IPS DF 19.7 (cell line): Measurements from ENCODE around the gene COBLL1.
"Not testable (repeated sequence)": the region's sequence is repeated elsewhere in the genome, so short reads cannot be mapped to it uniquely, and the experiment has no call there.

Experiments
- DNase-seq: peaks from one replicate; pipeline ENCODE4 v3.0.0-alpha.2; 2013; ENCODE audit warnings: low read depth, low spot score

Gene COBLL1

GRCh38 chr2:164785457-164785856 is 56.2 kb downstream of the COBLL1 start:
- no peak for DNase-seq

- DNase-seq, result no peak
These were observed 57.2 kb downstream of the COBLL1 start for GRCh38 chr2:164784376-164784775.

GRCh38 chr2:164782323-164782722 is 59.3 kb downstream of the COBLL1 start:
- DNase-seq, result no peak

GRCh38 chr2:164781394-164781793 is 60.2 kb downstream of the COBLL1 start:
- DNase-seq, result no peak

- DNase-seq, result no peak
These were observed 60.9 kb downstream of the COBLL1 start for GRCh38 chr2:164780611-164781178.

GRCh38 chr2:164779383-164780057 is 62.1 kb downstream of the COBLL1 start:
- no peak for DNase-seq

GRCh38 chr2:164778723-164779122 is 62.9 kb downstream of the COBLL1 start:
- DNase-seq, result no peak

GRCh38 chr2:164777847-164778461 is 63.7 kb downstream of the COBLL1 start:
- no peak for DNase-seq

GRCh38 chr2:164773635-164774034 is 68.0 kb downstream of the COBLL1 start:
- DNase-seq, result no peak

GRCh38 chr2:164773091-164773490 is 68.5 kb downstream of the COBLL1 start:
- no peak for DNase-seq

GRCh38 chr2:164771897-164772296 is 69.7 kb downstream of the COBLL1 start:
- no peak for DNase-seq

- no peak for DNase-seq
These were observed 71.2 kb downstream of the COBLL1 start for GRCh38 chr2:164770421-164770916.

GRCh38 chr2:164766954-164767320 is 74.7 kb downstream of the COBLL1 start:
- DNase-seq, result no peak

- no peak for DNase-seq
These were observed 75.2 kb downstream of the COBLL1 start for GRCh38 chr2:164766216-164766953.

GRCh38 chr2:164764996-164765395 is 76.6 kb downstream of the COBLL1 start:
- DNase-seq, result no peak

GRCh38 chr2:164764474-164764873 is 77.1 kb downstream of the COBLL1 start:
- no peak for DNase-seq

- no peak for DNase-seq
These were observed 78.2 kb downstream of the COBLL1 start for GRCh38 chr2:164763431-164763830.

GRCh38 chr2:164761737-164762460 is 79.7 kb downstream of the COBLL1 start:
- no peak for DNase-seq

GRCh38 chr2:164761201-164761600 is 80.4 kb downstream of the COBLL1 start:
- not testable (repeated sequence) for DNase-seq

- no peak for DNase-seq
These were observed 81.4 kb downstream of the COBLL1 start for GRCh38 chr2:164760179-164760578.

- DNase-seq, result no peak
These were observed 83.5 kb downstream of the COBLL1 start for GRCh38 chr2:164757934-164758695.
